Prostate gland (tissue), 2 donors: ENCODE measurements around the gene DOCK4. TPM values are rescaled to one million over a fixed set of nuclear protein-coding genes. Genes with fewer than 3 reads are reported as not detected.

ENCODE experiments used
- DNase-seq: peaks from one replicate; pipeline ENCODE4 v3.0.0-alpha.2; 2019; ENCODE audit warnings: low spot score
- H3K27ac ChIP-seq, 2 donors: fragments of 200-600 bp; sonication (generic); 2 replicates each; pipeline ENCODE4 v1.5.1; 2017 to 2019
- H3K27me3 ChIP-seq: fragments of 200-600 bp; sonication (generic); replicated peaks from 2 replicates; pipeline ENCODE4 v1.5.1; 2019; ENCODE audit not compliant: insufficient read depth
- H3K36me3 ChIP-seq, 2 donors: fragments of 200-600 bp; sonication (generic); 1 replicate in 1 of 2; 2 replicates in 1 of 2; pipeline versions ENCODE4 v1.5.1 to v1.8.1; 2017 to 2019
- H3K4me1 ChIP-seq: fragments of 200-600 bp; sonication (generic); replicated peaks from 2 replicates; pipeline ENCODE4 v1.5.1; 2019
- H3K4me3 ChIP-seq, 2 donors: fragments of 200-600 bp; sonication (generic); 2 replicates each; pipeline ENCODE4 v1.5.1; 2017 to 2019
- H3K9me3 ChIP-seq: fragments of 200-600 bp; sonication (generic); 2 replicates; pipeline ENCODE4 v1.5.1; 2017
- CTCF ChIP-seq, 4 experiments: fragments of 200-600 bp in 2 of 4; fragments of 450-650 bp in 2 of 4; sonication (generic) in 2 of 4; IDR thresholded peaks; 1 replicate in 3 of 4; 2 replicates in 1 of 4; pipeline ENCODE4 v1.5.1; 2016 to 2019; ENCODE audit warnings: antibody characterized with exemption in 4 of 4, mild to moderate bottlenecking in 2 of 4, moderate library complexity in 2 of 4
- POLR2A ChIP-seq: fragments of 450-650 bp; IDR thresholded peaks from one replicate; pipeline ENCODE4 v1.6.1; 2016; ENCODE audit warnings: antibody characterized with exemption, mild to moderate bottlenecking
- POLR2AphosphoS5 ChIP-seq: sonication (generic); formaldehyde crosslinking; IDR thresholded peaks from one replicate; pipeline ENCODE4 v1.6.1; 2017; ENCODE audit warnings: antibody characterized with exemption
- WGBS: methylation state at CpG from one replicate; pipeline ENCODE4 v1.1.5; 2018; 5-methylcytosine and 5-hydroxymethylcytosine counted together
- intact Hi-C: fragments of 100-400 bp; cut with DNase I; formaldehyde crosslinking; loops from one replicate; pipeline ENCODE4 v1.14.2; 2022
- total RNA-seq, 2 donors: library from RNA; depleted of rRNA; stranded (reverse); fragments of >200 nt; gene quantifications; one replicate each; pipeline ENCODE4 v1.1.0, GENCODE V29; 2016

The DOCK4 gene
- total RNA-seq, 2 donors from 2014 or later: 21.8 to 37.4 TPM

DNA sequence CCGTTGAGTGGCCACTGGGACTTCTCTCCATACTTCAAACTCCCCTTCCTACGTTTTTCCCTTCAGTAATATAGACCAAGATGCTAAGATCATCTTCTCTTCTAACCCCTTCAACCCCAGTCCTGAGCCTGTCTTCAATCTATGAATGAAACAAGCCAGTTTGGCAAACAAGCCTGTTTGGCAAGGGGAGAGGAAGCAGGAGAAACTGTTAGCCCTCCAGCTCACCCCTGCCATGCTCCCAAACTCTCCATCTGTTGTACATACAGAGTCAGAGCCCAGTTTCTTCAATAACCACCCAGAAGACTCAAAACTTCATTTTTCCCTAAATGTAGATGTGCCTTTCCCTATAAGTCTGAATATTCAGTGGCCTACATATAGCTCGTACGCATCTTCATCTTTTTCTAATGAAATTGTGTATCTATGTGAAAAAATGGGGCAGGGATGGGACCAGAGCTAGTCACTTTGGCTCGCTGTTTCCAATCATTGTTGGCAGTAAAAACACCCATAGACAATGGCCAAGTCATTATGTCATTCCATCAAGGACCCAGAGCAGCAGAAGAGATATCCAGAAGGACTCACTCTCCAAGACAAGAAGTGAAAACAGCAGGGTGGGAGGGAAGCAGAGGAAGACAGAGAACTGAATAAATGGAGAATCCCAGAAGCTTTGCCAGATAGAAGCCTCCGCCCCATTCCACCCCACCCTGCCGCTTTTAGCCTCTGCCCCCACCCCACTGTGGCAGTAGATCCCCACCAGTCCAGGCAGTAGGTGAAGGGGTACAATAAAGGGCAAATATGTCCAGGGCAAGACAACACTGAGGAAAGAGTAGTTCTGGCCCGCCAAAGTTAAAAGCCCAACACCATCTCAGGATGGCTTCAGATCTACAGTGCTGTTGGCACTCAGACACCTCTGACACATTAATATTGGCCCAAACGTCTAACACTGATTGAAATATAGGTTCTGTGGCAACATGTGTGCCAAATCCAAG is 87.3 kb downstream of the DOCK4 start:
- no peaks in the 10 kb centered on the region for H3K27me3 ChIP-seq
- TF ChIP-seq CTCF (IDR thresholded peaks at IDR 0.05) (no peak), POLR2A (no peak), POLR2AphosphoS5 (no peak)
- DNase-seq: no peak
- H3K27ac ChIP-seq: no peak overlapping the region
- intact Hi-C loops: no loop called here
- no peaks in the 10 kb centered on the region for H3K36me3 ChIP-seq
- no peaks in the 10 kb centered on the region for H3K4me1 ChIP-seq
- H3K9me3 ChIP-seq: no peaks in the 10 kb centered on the region
- 85% methylated on average over 9 of the region's 9 CpGs for WGBS
- H3K4me3 ChIP-seq: no peak overlapping the region

- no peaks in the 10 kb centered on the region for H3K27me3 ChIP-seq
- 84% methylated on average over 1 of the region's 1 CpG for WGBS
- no peaks in the 10 kb centered on the region for H3K9me3 ChIP-seq
- no peak overlapping the region for H3K27ac ChIP-seq
- H3K4me1 ChIP-seq: no peaks in the 10 kb centered on the region
- H3K4me3 ChIP-seq: no peak overlapping the region
- no peaks in the 10 kb centered on the region for H3K36me3 ChIP-seq
- no peak for DNase-seq
- intact Hi-C loops: no loop called here
- TF ChIP-seq CTCF (IDR thresholded peaks at IDR 0.05): no peak
- no peak for TF ChIP-seq POLR2A
- TF ChIP-seq POLR2AphosphoS5: no peak
These were observed 89.3 kb downstream of the DOCK4 start for GRCh38 chr7:112116894-112117293.

DNA sequence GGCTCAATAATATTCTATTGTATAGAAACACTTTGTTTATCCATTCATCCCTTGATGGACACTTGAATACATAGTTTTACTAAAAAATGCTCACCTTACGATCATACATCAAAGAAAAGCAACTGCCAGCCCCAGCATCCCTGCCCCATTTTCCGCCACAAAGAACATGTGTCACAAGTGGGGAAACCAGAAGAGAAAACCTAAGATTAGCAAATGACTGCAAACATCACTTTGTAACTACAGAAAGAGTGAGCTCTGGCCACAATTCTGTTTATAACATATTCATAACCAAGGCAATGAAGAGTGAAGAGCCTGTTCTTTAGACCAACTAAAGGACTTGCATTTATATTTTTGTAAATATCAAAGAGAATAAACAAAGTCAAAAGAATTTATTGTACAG is 89.8 kb downstream of the DOCK4 start:
- TF ChIP-seq POLR2AphosphoS5: no peak
- Histone ChIP-seq H3K9me3 (no peaks in the 10 kb centered on the region), H3K27me3 (no peaks in the 10 kb centered on the region), H3K27ac (no peak overlapping the region), H3K36me3 (no peaks in the 10 kb centered on the region), H3K4me3 (no peak overlapping the region), H3K4me1 (no peaks in the 10 kb centered on the region)
- 94% methylated on average over 2 of the region's 2 CpGs for WGBS
- intact Hi-C loops: no loop called here
- no peak for DNase-seq

DNA sequence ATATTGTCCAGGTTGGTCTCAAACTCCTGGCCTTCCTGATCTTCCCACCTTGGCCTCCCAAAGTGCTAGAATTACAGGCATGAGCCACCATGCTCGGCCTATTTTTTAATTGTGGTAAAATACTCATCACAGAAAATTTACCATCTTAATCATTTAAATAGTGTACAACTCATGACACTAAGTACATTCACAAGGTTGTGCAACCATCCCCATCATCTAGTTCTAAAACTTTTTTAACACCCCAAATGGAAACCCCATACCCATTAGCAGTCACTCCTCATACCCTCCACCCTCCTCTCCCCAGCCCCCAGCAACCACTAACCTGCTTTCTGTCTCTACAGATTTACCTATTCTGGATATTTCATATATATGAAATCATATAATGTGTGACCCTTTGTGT is 90.3 kb downstream of the DOCK4 start:
- no peak for DNase-seq
- H3K36me3 ChIP-seq: no peaks in the 10 kb centered on the region
- H3K27me3 ChIP-seq: no peaks in the 10 kb centered on the region
- TF ChIP-seq CTCF (IDR thresholded peaks at IDR 0.05) (no peak), POLR2AphosphoS5 (no peak), POLR2A (no peak)
- intact Hi-C loops: no loop called here
- no peak overlapping the region for H3K27ac ChIP-seq
- no peak overlapping the region for H3K4me3 ChIP-seq
- H3K4me1 ChIP-seq: no peaks in the 10 kb centered on the region
- 89% methylated on average over 1 of the region's 1 CpG for WGBS
- H3K9me3 ChIP-seq: no peaks in the 10 kb centered on the region

- TF ChIP-seq CTCF (IDR thresholded peaks at IDR 0.05) (no peak), POLR2A (no peak), POLR2AphosphoS5 (no peak)
- no peaks in the 10 kb centered on the region for H3K4me1 ChIP-seq
- H3K9me3 ChIP-seq: no peaks in the 10 kb centered on the region
- no peak overlapping the region for H3K27ac ChIP-seq
- DNase-seq: no peak
- WGBS: 95% methylated on average over 1 of the region's 1 CpG
- H3K36me3 ChIP-seq: no peaks in the 10 kb centered on the region
- no peaks in the 10 kb centered on the region for H3K27me3 ChIP-seq
- intact Hi-C loops: no loop called here
- H3K4me3 ChIP-seq: no peak overlapping the region
These were observed 92.2 kb downstream of the DOCK4 start for GRCh38 chr7:112113913-112114575.
